Stimulated activated memory B cell treated with anti-CD40 and anti-IgM and Interleukin-4, amounts not matched to agents 10 μg/mL and 1 μg/mL and 100 μg/mL, for 72 hours (primary cell): ENCODE data around the gene PLXNA2.

Experiments used
- ATAC-seq: fragments of 150-1000 bp; cut with Tn5 transposase; 2 replicates; pipeline ENCODE4 v1.10.0; 2021
- H3K27ac Mint-ChIP-seq: one replicate; pipeline ENCODE4 v1.8.0; 2022; ENCODE audit warnings: mild to moderate bottlenecking, mixed read lengths
- H3K27me3 Mint-ChIP-seq: one replicate; pipeline ENCODE4 v1.8.0; 2022; ENCODE audit warnings: mixed read lengths
- H3K36me3 Mint-ChIP-seq: one replicate; pipeline ENCODE4 v1.8.0; 2022; ENCODE audit warnings: mixed read lengths
- H3K4me1 Mint-ChIP-seq: one replicate; pipeline ENCODE4 v1.8.0; 2022; ENCODE audit warnings: mixed read lengths
- H3K4me3 Mint-ChIP-seq: one replicate; pipeline ENCODE4 v1.8.0; 2022; ENCODE audit warnings: mild to moderate bottlenecking, moderate library complexity, mixed read lengths
- H3K9me3 Mint-ChIP-seq: one replicate; pipeline ENCODE4 v1.8.0; 2022; ENCODE audit warnings: mixed read lengths

Gene PLXNA2

DNA sequence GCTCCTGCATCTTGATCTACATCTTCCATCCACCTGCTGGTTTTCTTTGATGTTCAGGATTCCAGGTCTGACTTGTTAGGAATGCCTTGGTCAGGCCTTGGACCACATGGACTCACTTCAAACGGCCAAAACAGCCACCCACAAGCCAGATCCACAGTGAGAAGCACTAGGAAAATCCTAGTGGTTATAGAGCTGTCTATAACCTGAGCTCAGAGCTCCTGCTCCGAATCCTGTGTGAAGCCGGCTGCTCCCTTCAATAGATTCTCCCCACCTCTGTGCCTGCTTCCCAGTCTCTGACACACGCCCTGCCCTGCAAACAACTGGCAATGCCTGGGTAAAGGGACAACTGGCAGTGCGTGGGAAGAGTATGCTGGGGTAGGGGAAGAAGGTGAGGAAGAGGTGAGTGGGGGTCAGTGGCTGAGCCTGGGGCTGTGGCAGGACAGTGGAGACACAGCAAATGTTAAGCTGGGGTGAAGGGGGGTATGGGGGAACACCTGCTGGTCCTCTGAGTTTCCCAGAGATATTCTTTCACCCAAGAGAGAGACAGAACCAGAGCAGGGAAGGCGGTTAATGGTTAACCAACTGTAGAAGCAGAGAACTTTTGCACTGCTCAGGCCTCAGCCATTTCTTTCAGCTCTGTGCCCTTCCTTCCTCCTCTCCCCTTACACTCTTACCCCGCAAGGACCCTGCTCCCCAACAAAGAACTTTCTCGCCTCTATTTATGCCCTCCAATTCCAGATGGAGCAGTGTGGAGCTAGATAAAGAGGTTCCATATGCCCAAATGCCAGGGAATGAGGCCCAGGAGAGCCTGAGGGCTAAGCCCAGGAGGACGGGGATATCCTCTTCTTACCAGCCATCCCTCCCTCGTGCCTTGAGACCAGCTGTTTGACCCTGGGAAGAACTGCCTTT is 4.5 kb downstream of the PLXNA2 start:
- Mint-ChIP-seq H3K36me3 (no peaks in the 10 kb centered on the region), H3K9me3 (no peaks in the 10 kb centered on the region), H3K27me3 (no peaks in the 10 kb centered on the region), H3K27ac (no peak overlapping the region), H3K4me1 (peaks cover 19% of the 10 kb centered on the region), H3K4me3 (no peak overlapping the region)
- ATAC-seq, result no peak

DNA sequence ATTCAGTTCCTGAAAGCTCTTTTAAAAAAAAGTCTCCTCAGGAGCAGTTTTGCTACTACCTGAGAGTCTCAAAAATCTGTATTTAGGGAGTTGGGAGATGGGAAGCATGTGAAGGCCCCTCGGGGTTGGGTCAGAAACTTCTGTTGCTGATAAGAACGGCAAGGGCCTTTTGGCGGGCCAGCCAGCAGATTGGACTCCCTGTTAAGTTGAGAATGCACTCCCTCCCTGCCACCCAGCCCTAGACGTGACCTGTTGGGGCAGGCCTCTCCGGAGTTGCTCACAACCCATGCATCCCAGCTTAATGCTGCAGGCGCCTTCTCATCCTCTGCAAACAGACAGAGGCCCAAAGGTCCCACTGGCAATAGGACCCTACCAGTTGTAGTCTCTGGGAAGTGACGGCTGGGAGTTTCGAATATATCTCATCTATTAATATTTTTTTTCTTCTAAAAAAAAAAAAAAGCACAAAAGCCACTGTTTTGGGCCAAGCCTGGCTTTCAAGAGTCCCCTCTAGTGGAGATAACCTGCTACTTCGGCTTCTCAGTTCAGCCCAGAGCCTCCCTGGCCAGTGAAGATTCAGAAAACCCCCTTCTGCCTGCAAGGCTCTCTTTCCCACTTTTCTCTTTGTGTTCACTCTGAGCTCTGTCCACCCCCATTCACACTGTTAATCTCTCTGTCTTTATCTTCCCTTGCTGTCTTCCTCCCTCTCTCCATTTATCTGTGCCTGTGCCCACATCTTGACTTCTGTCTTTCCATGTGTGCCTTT is 5.3 kb downstream of the PLXNA2 start:
- Mint-ChIP-seq H3K4me1 (peaks cover 11% of the 10 kb centered on the region), H3K9me3 (no peaks in the 10 kb centered on the region), H3K36me3 (no peaks in the 10 kb centered on the region), H3K27ac (no peak overlapping the region), H3K4me3 (no peak overlapping the region), H3K27me3 (no peaks in the 10 kb centered on the region)
- ATAC-seq, result no peak

DNA sequence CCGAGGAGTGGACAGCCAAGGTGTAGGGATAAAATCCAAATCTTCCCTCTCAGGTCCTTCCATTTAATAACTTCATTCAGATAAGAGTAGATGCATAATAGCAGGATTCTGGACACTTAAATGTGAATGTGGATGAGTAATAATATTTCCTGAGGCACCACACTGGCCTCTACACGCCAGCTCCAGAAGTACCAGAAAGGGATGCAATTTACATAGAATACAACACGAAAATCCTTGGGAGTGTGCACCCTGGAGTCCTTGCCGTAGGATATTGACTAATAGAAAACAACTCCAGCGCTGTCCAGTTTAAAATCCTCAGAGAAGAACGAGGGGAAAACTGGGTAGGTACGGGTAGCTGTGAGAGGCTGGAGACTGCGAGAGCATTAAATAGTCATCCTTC is 6.9 kb downstream of the PLXNA2 start:
- Mint-ChIP-seq H3K27me3 (peaks cover 8% of the 10 kb centered on the region), H3K27ac (no peak overlapping the region)

DNA sequence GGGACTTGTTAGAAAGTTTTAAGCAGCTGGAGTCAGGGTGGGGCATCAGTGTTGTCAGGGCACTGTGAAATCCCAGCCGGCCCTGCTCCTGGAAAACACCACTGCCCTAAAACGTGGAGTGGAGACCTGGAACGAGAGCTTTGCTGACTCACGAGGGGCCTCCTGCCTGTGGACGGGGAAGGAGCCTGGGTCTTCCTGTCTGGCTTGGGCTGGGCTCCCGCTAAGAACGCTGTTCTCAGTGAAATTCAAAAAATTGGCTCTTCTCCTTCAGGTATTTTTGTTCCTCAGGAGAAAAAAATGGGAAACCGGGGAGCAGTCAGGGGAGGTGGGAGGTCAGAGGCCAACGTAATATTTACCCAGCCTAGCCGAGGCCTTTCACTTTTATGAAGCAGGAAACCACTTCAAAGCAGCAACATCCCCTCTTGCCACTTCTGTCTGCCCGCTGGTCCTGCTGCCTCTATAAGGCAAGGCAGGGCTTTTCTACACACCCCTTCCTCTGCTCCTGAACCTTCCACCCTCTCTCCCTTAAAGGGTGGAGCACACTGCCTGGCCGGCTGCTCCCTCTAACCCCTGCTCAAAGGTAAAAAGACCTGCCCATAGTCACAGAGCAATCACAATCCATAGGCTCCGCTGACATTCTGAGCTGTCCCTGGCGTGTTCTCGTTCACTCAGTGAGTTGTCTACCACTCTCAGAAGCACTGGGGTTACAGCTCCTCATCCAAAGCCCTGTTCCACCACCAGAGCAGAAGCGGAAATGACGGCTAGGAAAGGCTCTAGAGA is 8.0 kb downstream of the PLXNA2 start:
- Mint-ChIP-seq H3K4me3 (peak overlapping the region; percentile 9), H3K4me1 (peaks cover 7% of the 10 kb centered on the region), H3K36me3 (no peaks in the 10 kb centered on the region), H3K27ac (peak overlapping the region; percentile 50), H3K9me3 (no peaks in the 10 kb centered on the region), H3K27me3 (peaks cover 11% of the 10 kb centered on the region)
- peak; percentile 13 for ATAC-seq

More for the DNA sequence above, 6.9 kb downstream of the PLXNA2 start:
- H3K9me3 Mint-ChIP-seq, result no peaks in the 10 kb centered on the region
- H3K4me3 Mint-ChIP-seq, result no peak overlapping the region
- H3K36me3 Mint-ChIP-seq, result no peaks in the 10 kb centered on the region
- peaks cover 7% of the 10 kb centered on the region for H3K4me1 Mint-ChIP-seq
- no peak for ATAC-seq

DNA sequence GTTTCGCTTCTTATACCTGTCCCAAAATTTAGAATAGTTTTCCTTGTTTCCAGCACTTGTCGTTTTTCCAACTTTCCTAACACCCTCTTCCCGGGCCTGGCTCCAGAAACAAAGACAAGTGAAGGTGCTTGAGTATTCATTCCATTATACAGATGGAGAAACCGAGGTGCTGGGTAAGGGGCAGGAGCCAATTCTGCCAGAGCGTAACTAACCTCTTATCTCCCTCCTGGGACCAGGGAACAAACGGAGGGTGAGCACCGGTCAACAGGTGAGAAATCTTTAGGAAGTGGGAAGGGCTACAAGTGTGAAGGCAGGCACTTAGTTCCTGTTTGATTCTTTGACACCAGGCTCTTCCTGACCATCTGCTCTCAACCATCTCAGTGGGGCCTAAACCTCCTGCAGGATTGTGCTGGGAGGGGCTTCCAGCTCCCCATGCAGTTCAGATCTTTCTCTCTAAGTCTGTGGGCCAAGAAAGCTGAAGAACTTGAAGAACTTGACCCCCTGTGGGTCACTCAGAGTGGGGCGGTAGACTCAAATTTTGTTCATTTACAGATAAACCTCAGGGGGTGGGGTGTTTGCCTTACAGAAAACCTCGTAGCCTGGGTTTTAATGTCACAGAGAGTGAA is 8.7 kb downstream of the PLXNA2 start:
- no peak overlapping the region for H3K27ac Mint-ChIP-seq
- no peak for ATAC-seq
- peaks cover 7% of the 10 kb centered on the region for H3K4me1 Mint-ChIP-seq
- H3K4me3 Mint-ChIP-seq, result no peak overlapping the region
- H3K9me3 Mint-ChIP-seq, result no peaks in the 10 kb centered on the region
- no peaks in the 10 kb centered on the region for H3K36me3 Mint-ChIP-seq
- H3K27me3 Mint-ChIP-seq, result peaks cover 18% of the 10 kb centered on the region

DNA sequence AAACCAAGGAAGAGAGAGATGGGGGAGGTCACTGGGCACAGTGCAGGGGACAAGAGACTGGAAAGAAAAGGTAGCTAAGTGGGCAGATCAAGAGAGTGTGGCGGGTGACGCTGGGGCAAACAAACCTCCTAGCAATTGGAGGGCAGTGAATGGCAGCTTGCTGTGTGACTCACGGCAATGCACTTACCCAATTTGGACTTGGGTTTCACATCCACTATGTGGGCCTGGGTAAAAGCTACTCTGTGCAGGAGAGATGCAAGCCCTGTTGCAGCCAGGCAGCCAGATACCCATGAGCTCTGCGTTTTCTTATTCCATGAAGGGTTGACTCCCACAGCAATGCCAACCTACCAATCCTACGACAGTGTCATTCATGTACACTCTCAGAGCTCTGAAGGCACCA is 9.5 kb downstream of the PLXNA2 start:
- Mint-ChIP-seq H3K27me3 (peaks cover 18% of the 10 kb centered on the region), H3K4me3 (no peak overlapping the region), H3K9me3 (no peaks in the 10 kb centered on the region), H3K4me1 (peaks cover 7% of the 10 kb centered on the region), H3K27ac (no peak overlapping the region), H3K36me3 (no peaks in the 10 kb centered on the region)
- peak; percentile 16 for ATAC-seq

DNA sequence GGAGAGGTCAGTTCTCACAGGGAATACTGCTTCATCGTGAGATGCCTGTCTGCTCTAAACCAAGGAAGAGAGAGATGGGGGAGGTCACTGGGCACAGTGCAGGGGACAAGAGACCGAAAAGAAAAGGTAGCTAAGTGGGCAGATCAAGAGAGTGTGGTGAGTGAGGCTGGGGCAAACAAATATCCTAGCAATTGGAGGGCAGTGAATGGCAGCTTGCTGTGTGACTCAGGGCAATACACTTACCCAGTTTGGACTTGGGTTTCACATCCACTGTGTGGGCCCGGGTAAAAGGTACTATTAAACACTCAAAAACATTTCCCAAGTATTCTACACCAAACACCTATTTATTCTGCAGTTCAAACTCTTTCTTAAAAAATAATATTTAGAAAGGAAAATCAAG is 10.2 kb downstream of the PLXNA2 start:
- Mint-ChIP-seq H3K27me3 (peaks cover 24% of the 10 kb centered on the region), H3K27ac (no peak overlapping the region), H3K36me3 (no peaks in the 10 kb centered on the region), H3K4me1 (peaks cover 7% of the 10 kb centered on the region), H3K9me3 (no peaks in the 10 kb centered on the region), H3K4me3 (no peak overlapping the region)
- ATAC-seq, result no peak

DNA sequence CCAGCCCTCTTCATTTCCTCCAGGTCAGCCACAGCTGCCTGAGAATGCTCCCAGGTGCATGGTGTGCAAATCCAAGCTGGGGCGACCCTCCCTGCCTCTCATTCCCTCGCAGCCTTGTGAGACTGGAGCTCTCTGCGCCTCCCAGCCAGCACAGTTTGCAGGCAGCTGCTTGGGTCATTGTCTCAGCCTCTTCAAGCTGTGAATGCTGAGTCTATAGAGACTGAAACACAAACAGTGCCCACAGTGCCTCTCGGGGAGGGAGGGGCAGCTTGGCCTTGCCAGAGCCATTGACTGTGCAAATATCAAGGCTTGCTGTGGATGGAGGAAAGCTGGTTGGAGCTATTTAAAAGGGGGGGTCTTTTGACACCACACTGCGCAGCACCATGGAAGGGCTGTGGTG is 10.6 kb downstream of the PLXNA2 start:
- peaks cover 29% of the 10 kb centered on the region for H3K27me3 Mint-ChIP-seq
- peaks cover 7% of the 10 kb centered on the region for H3K4me1 Mint-ChIP-seq
- H3K9me3 Mint-ChIP-seq, result no peaks in the 10 kb centered on the region
- ATAC-seq, result no peak
- no peak overlapping the region for H3K4me3 Mint-ChIP-seq
- no peaks in the 10 kb centered on the region for H3K36me3 Mint-ChIP-seq
- no peak overlapping the region for H3K27ac Mint-ChIP-seq

DNA sequence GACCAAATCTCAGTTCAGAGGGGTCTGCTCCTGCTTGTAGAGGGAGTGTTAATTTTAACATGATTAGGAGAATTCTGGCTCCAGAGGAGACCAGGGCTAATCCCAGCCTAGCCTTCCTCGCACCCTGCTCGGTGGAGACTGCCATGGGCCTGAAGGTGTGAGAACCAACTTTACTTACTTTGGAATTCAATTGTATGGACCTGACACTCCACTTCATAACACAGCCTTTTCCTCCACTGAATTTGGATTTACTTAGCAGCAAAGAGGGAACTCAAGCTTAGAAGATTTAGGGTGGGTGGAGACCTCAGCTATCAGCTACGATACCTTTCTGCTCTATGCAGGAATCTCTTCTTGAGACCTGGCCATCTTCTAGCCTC is 11.5 kb downstream of the PLXNA2 start:
- Mint-ChIP-seq H3K9me3 (no peaks in the 10 kb centered on the region), H3K36me3 (no peaks in the 10 kb centered on the region), H3K27ac (no peak overlapping the region), H3K27me3 (peaks cover 33% of the 10 kb centered on the region), H3K4me3 (no peak overlapping the region), H3K4me1 (peaks cover 7% of the 10 kb centered on the region)
- ATAC-seq, result no peak

DNA sequence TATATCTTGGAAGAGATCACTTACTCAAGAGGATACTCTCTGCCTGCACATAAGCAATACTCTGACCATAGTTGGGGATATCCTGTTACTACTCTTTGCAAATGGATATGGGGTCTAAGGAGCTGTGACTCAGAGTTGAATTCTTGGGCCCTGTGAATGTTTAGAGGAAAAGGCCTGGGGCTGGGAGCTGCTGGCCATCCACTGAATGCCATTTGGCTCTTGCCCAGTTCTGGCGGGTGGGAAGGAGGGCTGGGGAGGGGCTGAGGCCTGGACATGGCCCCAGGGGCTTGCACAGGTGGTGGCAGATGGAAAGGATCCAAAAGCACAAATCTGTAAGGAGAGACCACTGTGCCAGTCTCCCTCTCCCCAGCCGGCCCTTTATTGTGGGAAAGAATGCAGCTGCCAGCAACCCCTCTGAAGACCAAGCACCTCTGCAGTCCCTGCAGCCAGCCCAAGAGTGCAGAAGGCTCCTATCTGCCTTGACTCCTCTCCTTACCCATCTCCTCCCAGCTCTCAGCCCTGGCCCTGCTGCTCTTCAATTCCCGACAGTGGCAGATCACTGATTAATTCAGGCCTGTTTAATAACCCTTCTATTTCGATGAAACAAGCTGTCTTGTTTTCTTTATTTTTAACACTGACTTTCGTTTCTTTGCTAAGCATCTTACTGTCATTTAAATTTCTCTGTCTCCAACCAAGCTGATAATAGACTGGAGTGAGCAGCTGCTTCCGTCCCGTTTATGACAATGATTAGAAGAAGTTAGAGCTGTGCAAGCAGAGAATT is 12.1 kb downstream of the PLXNA2 start:
- Mint-ChIP-seq H3K27me3 (peaks cover 33% of the 10 kb centered on the region), H3K9me3 (no peaks in the 10 kb centered on the region), H3K36me3 (no peaks in the 10 kb centered on the region), H3K4me1 (peaks cover 7% of the 10 kb centered on the region), H3K4me3 (no peak overlapping the region), H3K27ac (no peak overlapping the region)
- ATAC-seq, result no peak

DNA sequence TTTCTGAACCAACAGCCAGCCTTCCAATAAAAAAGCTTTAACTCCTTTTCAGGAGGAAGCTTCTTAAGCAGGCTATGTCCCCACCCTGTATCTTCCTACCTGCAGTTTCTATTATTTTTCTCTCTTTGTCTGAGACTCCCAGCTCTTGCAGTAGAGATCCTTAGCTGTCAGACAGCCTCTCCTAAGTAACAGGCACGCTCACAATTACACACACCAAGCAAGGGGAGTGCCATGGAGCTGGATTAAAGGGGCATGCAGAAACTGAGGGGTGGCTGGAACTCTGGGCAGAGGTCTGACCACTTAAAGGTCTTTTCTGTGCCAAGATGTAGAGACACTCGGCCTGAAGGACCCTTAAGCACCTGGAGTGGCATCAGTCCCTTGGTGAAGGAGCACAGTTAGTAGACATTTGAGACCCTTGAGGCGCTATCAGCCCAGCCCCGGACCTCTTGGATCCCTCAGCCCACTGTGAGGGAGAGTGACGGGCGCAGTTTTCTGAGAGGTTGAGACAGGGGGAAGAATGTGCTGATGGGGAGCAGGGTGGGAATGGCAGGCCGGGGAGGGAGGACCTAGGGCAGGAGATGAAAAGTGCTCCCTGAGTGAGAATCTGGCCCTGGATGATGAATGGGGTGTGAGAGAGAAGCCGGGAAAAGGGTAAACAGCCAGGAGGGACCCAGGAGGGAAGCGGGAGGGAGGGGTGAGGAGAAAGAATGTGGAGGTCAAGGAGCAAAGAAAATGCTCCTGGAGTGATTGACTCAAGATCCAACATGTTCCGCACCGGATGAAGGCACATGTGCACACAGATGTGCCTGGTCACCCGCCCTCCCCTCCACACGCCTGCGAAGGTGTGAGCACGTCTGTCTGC is 13.3 kb downstream of the PLXNA2 start:
- Mint-ChIP-seq H3K36me3 (no peaks in the 10 kb centered on the region), H3K27me3 (peaks cover 33% of the 10 kb centered on the region), H3K4me1 (no peaks in the 10 kb centered on the region), H3K27ac (no peak overlapping the region), H3K9me3 (no peaks in the 10 kb centered on the region), H3K4me3 (no peak overlapping the region)
- no peak for ATAC-seq

DNA sequence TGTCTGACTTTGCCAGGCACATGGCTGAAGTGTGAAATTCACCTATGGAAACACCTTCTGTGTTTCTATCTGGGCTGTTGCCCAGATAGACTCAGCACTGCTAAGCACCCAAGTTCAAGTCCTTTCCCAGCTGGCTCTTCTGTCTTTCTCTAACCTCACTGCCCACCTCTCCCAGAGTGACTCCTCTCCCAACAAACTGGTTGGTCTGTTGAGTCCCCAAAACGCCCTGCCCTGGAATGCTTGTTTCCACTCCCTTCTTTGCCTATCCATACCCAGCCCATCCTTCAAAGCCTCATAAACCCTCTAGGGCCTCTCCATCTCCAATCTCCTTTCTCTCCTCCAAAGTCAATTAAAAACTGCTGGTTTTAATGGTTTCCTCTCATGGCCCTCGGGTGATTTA is 15.6 kb downstream of the PLXNA2 start:
- peaks cover 37% of the 10 kb centered on the region for H3K27me3 Mint-ChIP-seq
- ATAC-seq, result no peak
- no peaks in the 10 kb centered on the region for H3K9me3 Mint-ChIP-seq
- H3K27ac Mint-ChIP-seq, result no peak overlapping the region
- no peaks in the 10 kb centered on the region for H3K4me1 Mint-ChIP-seq
- no peak overlapping the region for H3K4me3 Mint-ChIP-seq
- no peaks in the 10 kb centered on the region for H3K36me3 Mint-ChIP-seq

DNA sequence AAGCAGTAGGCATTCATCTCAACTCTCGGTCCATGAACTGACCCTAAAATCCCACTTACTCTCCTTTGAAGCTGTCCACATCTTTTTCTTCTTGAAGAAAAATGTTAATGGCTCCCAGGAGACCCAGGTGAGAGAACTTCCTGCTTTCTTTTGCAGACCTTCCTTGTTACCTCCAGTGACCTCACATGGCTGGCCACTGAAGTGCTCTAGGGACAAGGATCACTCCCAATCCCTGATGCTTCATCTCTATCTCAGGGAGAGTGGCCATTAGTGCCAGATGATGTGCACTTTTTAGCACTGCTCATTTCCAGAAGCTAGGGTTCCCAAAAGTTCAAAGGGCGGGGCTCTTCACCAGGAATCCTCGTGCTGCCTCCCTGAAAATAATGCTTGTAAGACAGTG is 16.2 kb downstream of the PLXNA2 start:
- no peak for ATAC-seq
- no peak overlapping the region for H3K27ac Mint-ChIP-seq
- H3K27me3 Mint-ChIP-seq, result peaks cover 33% of the 10 kb centered on the region
- H3K9me3 Mint-ChIP-seq, result no peaks in the 10 kb centered on the region
- no peaks in the 10 kb centered on the region for H3K36me3 Mint-ChIP-seq
- no peaks in the 10 kb centered on the region for H3K4me1 Mint-ChIP-seq
- H3K4me3 Mint-ChIP-seq, result no peak overlapping the region

DNA sequence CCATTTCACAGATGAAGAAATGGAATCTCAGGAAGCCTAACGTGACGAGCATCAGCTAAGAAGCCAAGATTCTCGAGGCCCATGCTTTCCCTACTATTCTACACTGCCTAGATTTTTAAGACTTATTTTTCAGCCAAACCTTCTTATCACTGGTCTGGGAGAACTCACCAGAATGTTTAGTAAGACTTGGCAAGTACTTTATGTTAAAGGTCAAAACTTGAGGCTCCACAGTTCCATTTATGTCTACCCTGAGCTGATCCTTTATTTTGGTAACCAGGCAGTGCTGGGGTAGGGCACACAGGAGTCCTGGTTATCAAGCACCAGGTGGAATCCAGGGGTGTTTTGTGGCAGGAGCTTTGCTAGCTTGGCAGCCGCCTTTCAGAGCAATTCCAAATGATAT is 16.8 kb downstream of the PLXNA2 start:
- H3K36me3 Mint-ChIP-seq, result no peaks in the 10 kb centered on the region

More for the DNA sequence above, 16.8 kb downstream of the PLXNA2 start:
- no peak overlapping the region for H3K4me3 Mint-ChIP-seq
- H3K9me3 Mint-ChIP-seq, result no peaks in the 10 kb centered on the region
- no peaks in the 10 kb centered on the region for H3K4me1 Mint-ChIP-seq
- no peak overlapping the region for H3K27ac Mint-ChIP-seq
- ATAC-seq, result no peak
- peaks cover 30% of the 10 kb centered on the region for H3K27me3 Mint-ChIP-seq
